ENCODE measurements around the gene B3GAT3. TPM values are rescaled to one million over a fixed set of nuclear protein-coding genes. Genes with fewer than 3 reads are reported as not detected.
A peak's percentile ranks its signal among the peaks of the same experiment; 100 is the strongest.

The B3GAT3 gene
- total RNA-seq = 10 to 100 TPM; 66.4 to 69.2 TPM
- polyA plus RNA-seq (ENCODE audit: insufficient read depth, low read depth, low replicate concordance) = 36.6 TPM
- long read RNA-seq, donor 1, transcript B3GAT3-201 (5 exons, 1,641 nt) = major isoform, 19 of 29 reads
- long read RNA-seq, donor 1, partial matches to known transcripts = 6 of 29 reads
- long read RNA-seq, donor 1, other reads (novel, unspliced or antisense) = 0 of 29 reads
- long read RNA-seq, donor 2, transcript B3GAT3-201 (5 exons, 1,641 nt) = major isoform, 12 of 13 reads
- long read RNA-seq, donor 2, partial matches to known transcripts = 0 of 13 reads
- long read RNA-seq, donor 2, other reads (novel, unspliced or antisense) = 0 of 13 reads

DNA sequence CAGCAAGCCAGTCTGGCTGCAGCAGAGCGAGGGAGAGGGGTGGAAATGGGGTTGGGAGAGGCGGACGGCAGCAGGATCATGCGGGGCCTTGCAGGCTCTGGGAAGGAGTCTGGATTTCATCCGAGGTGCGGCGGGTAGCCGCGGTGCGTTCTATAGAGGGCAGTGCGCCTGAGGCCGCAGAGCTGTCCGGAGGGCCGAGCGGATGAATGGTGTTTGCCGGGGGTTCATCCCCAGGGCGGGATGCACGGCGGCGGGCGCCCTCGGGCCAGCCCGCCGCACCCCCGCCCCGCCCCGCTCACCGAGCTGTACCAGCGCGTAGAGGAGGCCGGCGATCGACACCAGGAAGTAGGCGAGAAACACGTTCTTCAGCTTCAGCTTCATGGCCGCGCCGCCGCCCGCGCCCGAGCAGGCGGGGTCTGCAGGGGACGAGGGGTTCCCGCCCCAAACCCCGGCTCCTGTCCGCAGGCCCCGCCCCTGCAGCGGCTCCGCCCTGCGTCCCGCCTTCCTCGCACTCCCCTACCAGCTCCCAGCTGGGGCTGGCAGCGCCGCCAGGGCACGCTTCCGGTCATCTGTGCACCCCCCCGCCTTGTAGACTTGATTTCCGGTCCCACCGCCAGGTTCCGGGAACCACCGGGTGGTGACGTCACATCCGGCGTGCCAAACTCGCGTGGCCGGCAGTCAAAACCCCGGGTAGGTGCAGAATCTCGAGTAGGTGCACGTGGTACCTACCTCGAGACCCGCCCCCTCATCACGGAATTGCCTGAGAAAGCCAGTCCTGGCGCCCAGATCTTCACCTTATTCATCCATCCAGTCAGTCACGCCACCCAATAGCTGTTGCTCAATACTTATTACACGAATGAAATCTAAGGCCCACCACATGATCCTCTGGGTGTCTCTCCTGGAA lies at the start of gene B3GAT3:
Gene B3GAT3, minus strand, starts transcription at position 420 of the 904 bp plus-strand sequence. Its CDS starts 39 bp downstream, at position 381.
- Histone ChIP-seq H3K27ac (peak within 1 kb of the TSS; percentile 81 to 84), H3K36me3 (ENCODE audit: low read depth, missing control alignments) (no peaks in the 10 kb centered on the region), H3K27me3 (no peaks in the 10 kb centered on the region), H3K4me3 (peak within 1 kb of the TSS; percentile 79 to 94), H3K4me1 (peaks cover 7% of the 10 kb centered on the region), H3K9me3 (no peaks in the 10 kb centered on the region)
- TF ChIP-seq POLR2A (IDR thresholded peaks at IDR 0.05) = peak; percentile 20
- peak in 2 of 3 experiments; percentile 27 to 30 for TF ChIP-seq CTCF (IDR thresholded peaks at IDR 0.05)
- DNase-seq = peak; percentile 98
- intact Hi-C loops (cut with DNase I; ENCODE audit: low total_unique reads) = no loop called here
- 1% methylated on average over 18 to 76 of the region's 77 CpGs for WGBS, 2 donors

DNA sequence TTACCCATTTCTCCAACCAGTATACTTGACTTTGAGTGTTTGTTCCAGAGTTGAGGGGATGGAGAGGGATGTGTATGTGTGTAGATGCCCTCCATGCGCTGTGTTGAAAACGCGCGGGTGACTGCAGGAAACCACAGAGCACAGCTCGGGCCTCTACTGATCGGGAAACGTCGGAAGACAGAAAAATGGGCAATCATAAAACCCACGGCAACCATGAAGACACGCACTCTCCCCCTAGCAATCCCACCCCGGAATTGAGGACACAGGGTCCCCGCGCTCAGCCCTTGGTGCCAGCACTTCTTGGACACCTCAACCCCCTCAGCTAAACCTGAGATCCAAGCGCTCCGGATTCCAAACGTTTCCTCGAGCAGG lies 49.4 kb upstream of the B3GAT3 start:
- DNase-seq = peak; percentile 36
- 0% methylated on average over 12 to 17 of the region's 17 CpGs for WGBS, 2 donors
- Histone ChIP-seq H3K4me1 (peaks cover 14% of the 10 kb centered on the region), H3K27ac (peak overlapping the region; percentile 62 to 74), H3K9me3 (no peaks in the 10 kb centered on the region), H3K36me3 (ENCODE audit: low read depth, missing control alignments) (no peaks in the 10 kb centered on the region), H3K4me3 (peak overlapping the region; percentile 75 to 76), H3K27me3 (no peaks in the 10 kb centered on the region)
- intact Hi-C loops (cut with DNase I; ENCODE audit: low total_unique reads) = loop anchor here (10.0 kb wide), 1 partner anchor 276 kb away; no protein-coding TSS in a partner anchor
- TF ChIP-seq POLR2A (IDR thresholded peaks at IDR 0.05) (no peak), CTCF (IDR thresholded peaks at IDR 0.05) (no peak)

GRCh38 chr11:62669420-62670161 lies 47.8 kb upstream of the B3GAT3 start:
- Histone ChIP-seq H3K4me3 (no peak overlapping the region), H3K4me1 (peaks cover 18% of the 10 kb centered on the region), H3K27ac (no peak overlapping the region), H3K36me3 (ENCODE audit: low read depth, missing control alignments) (no peaks in the 10 kb centered on the region), H3K27me3 (no peaks in the 10 kb centered on the region), H3K9me3 (no peaks in the 10 kb centered on the region)
- intact Hi-C loops (cut with DNase I; ENCODE audit: low total_unique reads) = loop anchor here (10.0 kb wide), 1 partner anchor 275 kb away; no protein-coding TSS in a partner anchor
- DNase-seq = no peak
- no peak for TF ChIP-seq POLR2A (IDR thresholded peaks at IDR 0.05)
- 61 to 63% methylated on average over 4 of the region's 4 CpGs for WGBS, 2 donors

- no peak for DNase-seq
- no peaks in the 10 kb centered on the region for H3K27me3 ChIP-seq
- no peaks in the 10 kb centered on the region for H3K36me3 ChIP-seq (ENCODE audit: low read depth, missing control alignments)
- 76 to 92% methylated on average over 2 of the region's 2 CpGs for WGBS, 2 donors
- no peak overlapping the region for H3K4me3 ChIP-seq
- intact Hi-C loops (cut with DNase I; ENCODE audit: low total_unique reads) = no loop called here
- TF ChIP-seq POLR2A (IDR thresholded peaks at IDR 0.05) (no peak), CTCF (IDR thresholded peaks at IDR 0.05) (no peak)
- no peaks in the 10 kb centered on the region for H3K9me3 ChIP-seq
- no peak overlapping the region for H3K27ac ChIP-seq
- H3K4me1 ChIP-seq = peaks cover 19% of the 10 kb centered on the region
Observed at GRCh38 chr11:62667460-62667859, 45.7 kb upstream of the B3GAT3 start.
